GM23248 (cell line): Measurements from ENCODE around the gene MTFMT.

Experiments used
- EZH2 ChIP-seq: fragments of 200-600 bp; sonication (generic); IDR thresholded peaks from 2 replicates; pipeline ENCODE4 v1.6.1; 2018; ENCODE audit warnings: antibody characterized with exemption, mild to moderate bottlenecking; ENCODE audit not compliant: insufficient read depth, poor library complexity, severe bottlenecking
- EZH2phosphoT487 ChIP-seq: fragments of 200-600 bp; sonication (generic); IDR thresholded peaks from 2 replicates; pipeline ENCODE4 v1.6.1; 2018; ENCODE audit warnings: antibody characterized with exemption, moderate library complexity, mild to moderate bottlenecking, low read depth; ENCODE audit not compliant: insufficient read depth

- TF ChIP-seq EZH2phosphoT487 (no peak), EZH2 (no peak)
Observed at GRCh38 chr15:65052956-65053355, 23.5 kb upstream of the MTFMT start.
